WERI-Rb-1 (cell line): ENCODE data around the gene EPB41.
"Not testable (repeated sequence)": the region's sequence is repeated elsewhere in the genome, so short reads cannot be mapped to it uniquely, and the experiment has no call there.

ENCODE experiments used
- DNase-seq: peaks from one replicate; pipeline ENCODE4 v3.0.0-alpha.2; 2020
- H3K27ac ChIP-seq: fragments of 250-450 bp; sonication (Bioruptor Pico); 2 replicates; pipeline ENCODE4 v1.5.1; 2020; ENCODE audit warnings: mild to moderate bottlenecking, moderate library complexity
- H3K27me3 ChIP-seq: fragments of 250-450 bp; sonication (Bioruptor Pico); 2 replicates; pipeline ENCODE4 v1.5.1; 2021; ENCODE audit warnings: mild to moderate bottlenecking, low read depth, moderate library complexity; ENCODE audit not compliant: insufficient read depth, severe bottlenecking
- H3K36me3 ChIP-seq: fragments of 250-450 bp; sonication (Bioruptor Pico); 2 replicates; pipeline ENCODE4 v1.5.1; 2020; ENCODE audit warnings: mild to moderate bottlenecking, moderate library complexity
- H3K4me3 ChIP-seq: 2 replicates; pipeline ENCODE4 v1.5.1; 2011; ENCODE audit warnings: low read depth, mild to moderate bottlenecking, control low read depth, low read length
- H3K9me3 ChIP-seq: fragments of 250-450 bp; sonication (Bioruptor Pico); 2 replicates; pipeline ENCODE4 v1.5.1; 2021; ENCODE audit warnings: mild to moderate bottlenecking, moderate library complexity; ENCODE audit not compliant: severe bottlenecking
- CTCF ChIP-seq: IDR thresholded peaks from 2 replicates; pipeline ENCODE4 v1.5.1; 2011; ENCODE audit warnings: low read depth, mild to moderate bottlenecking, control low read depth, inconsistent platforms, low read length

The EPB41 gene

GRCh38 chr1:28933918-28934317, 19.5 kb downstream of the EPB41 start:
- no peak for DNase-seq
- no peak for TF ChIP-seq CTCF
- Histone ChIP-seq H3K36me3 (no peaks in the 10 kb centered on the region), H3K27ac (no peak overlapping the region), H3K9me3 (no peaks in the 10 kb centered on the region), H3K27me3 (no peaks in the 10 kb centered on the region), H3K4me3 (no peak overlapping the region)

GRCh38 chr1:28934676-28935075, 20.3 kb downstream of the EPB41 start:
- no peaks in the 10 kb centered on the region for H3K27me3 ChIP-seq
- no peaks in the 10 kb centered on the region for H3K9me3 ChIP-seq
- no peaks in the 10 kb centered on the region for H3K36me3 ChIP-seq
- H3K27ac ChIP-seq = no peak overlapping the region
- no peak for DNase-seq
- TF ChIP-seq CTCF = no peak
- no peak overlapping the region for H3K4me3 ChIP-seq

GRCh38 chr1:28935293-28935692, 20.9 kb downstream of the EPB41 start:
- DNase-seq = no peak
- no peak for TF ChIP-seq CTCF
- Histone ChIP-seq H3K27ac (no peak overlapping the region), H3K4me3 (no peak overlapping the region), H3K9me3 (no peaks in the 10 kb centered on the region), H3K27me3 (no peaks in the 10 kb centered on the region), H3K36me3 (no peaks in the 10 kb centered on the region)

DNA sequence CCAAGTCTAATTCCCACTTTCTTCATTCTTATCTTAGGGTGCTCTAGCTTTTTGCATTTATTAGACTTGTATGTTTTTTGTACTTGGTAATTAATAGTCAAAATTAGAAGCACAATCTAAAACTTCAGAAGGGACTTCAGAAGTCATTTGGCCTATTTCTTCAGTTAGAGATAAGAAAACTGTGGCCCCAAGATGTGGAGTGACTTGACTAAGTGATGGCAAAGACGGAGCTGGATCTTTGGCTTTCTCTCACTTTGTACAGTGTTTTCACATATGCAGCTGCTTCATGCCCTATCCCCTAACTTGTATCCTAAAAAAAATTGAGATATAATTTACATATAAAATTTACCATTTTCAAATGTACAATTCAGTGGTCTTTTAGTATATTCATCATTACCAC, 21.7 kb downstream of the EPB41 start:
- H3K9me3 ChIP-seq = no peaks in the 10 kb centered on the region
- no peak for DNase-seq
- no peak overlapping the region for H3K27ac ChIP-seq
- H3K4me3 ChIP-seq = no peak overlapping the region
- no peak for TF ChIP-seq CTCF
- no peaks in the 10 kb centered on the region for H3K36me3 ChIP-seq
- H3K27me3 ChIP-seq = no peaks in the 10 kb centered on the region

GRCh38 chr1:28936528-28936927, 22.2 kb downstream of the EPB41 start:
- no peak for DNase-seq
- Histone ChIP-seq H3K27ac (no peak overlapping the region), H3K9me3 (no peaks in the 10 kb centered on the region), H3K27me3 (no peaks in the 10 kb centered on the region), H3K36me3 (no peaks in the 10 kb centered on the region), H3K4me3 (no peak overlapping the region)
- TF ChIP-seq CTCF = no peak

DNA sequence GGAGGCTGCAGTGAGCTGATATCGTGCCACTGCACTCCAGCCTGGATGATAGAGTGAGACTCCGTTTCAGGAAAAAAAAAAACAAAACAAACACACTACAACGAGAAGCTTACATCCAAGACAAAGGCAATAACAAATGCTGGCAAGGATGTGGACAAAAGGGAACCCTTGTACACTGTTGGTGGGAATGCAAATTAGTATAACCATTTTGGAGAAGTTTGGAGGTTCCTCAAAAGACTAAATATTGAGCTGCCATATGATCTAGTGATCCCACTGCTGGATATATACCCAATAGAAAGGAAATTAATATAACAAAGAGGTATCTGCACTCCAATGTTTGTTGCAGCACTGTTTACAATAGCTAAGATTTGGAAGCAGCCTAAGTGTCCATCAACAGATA, 29.2 kb downstream of the EPB41 start:
- H3K9me3 ChIP-seq, H3K36me3 ChIP-seq, DNase-seq, H3K27me3 ChIP-seq, H3K27ac ChIP-seq, H3K4me3 ChIP-seq: not testable (repeated sequence)
